RPMI7951 (cell line): ENCODE measurements around the gene CD58. TPM values are rescaled to one million over a fixed set of nuclear protein-coding genes. Genes with fewer than 3 reads are reported as not detected.

Experiments
- DNase-seq: peaks from one replicate; pipeline ENCODE4 v3.0.0-alpha.2; 2012; ENCODE audit warnings: low read depth
- total RNA-seq: library from RNA; depleted of rRNA; stranded (reverse); fragments of >200 nt; shearing (Covaris generic); gene quantifications from 2 replicates; pipeline ENCODE4 v1.2.3, GENCODE V29; 2014

The CD58 gene
- total RNA-seq, 1 experiment from 2014 or later, result 111 TPM

- no peak for DNase-seq
Measured at GRCh38 chr1:116540088-116540487, 30.7 kb downstream of the CD58 start.

GRCh38 chr1:116538544-116538943, 32.3 kb downstream of the CD58 start:
- DNase-seq, result peak; percentile 82

- no peak for DNase-seq
Measured at GRCh38 chr1:116537898-116538297, 32.9 kb downstream of the CD58 start.

GRCh38 chr1:116537040-116537831, 33.6 kb downstream of the CD58 start:
- peak; percentile 89 for DNase-seq

- no peak for DNase-seq
Measured at GRCh38 chr1:116534014-116534739, 36.6 kb downstream of the CD58 start.

GRCh38 chr1:116533429-116533820, 37.4 kb downstream of the CD58 start:
- no peak for DNase-seq

- no peak for DNase-seq
Measured at GRCh38 chr1:116532671-116533428, 38.0 kb downstream of the CD58 start.

GRCh38 chr1:116531917-116532316, 38.9 kb downstream of the CD58 start:
- DNase-seq, result no peak

GRCh38 chr1:116529681-116530080, 41.1 kb downstream of the CD58 start:
- DNase-seq, result no peak

GRCh38 chr1:116529199-116529631, 41.6 kb downstream of the CD58 start:
- peak; percentile 97 for DNase-seq

- DNase-seq, result no peak
Measured at GRCh38 chr1:116528329-116529083, 42.3 kb downstream of the CD58 start.

GRCh38 chr1:116525440-116525839, 45.4 kb downstream of the CD58 start:
- DNase-seq, result no peak

GRCh38 chr1:116521186-116521585, 49.6 kb downstream of the CD58 start:
- peak; percentile 84 for DNase-seq

- DNase-seq, result no peak
Measured at GRCh38 chr1:116518400-116518799, 52.4 kb downstream of the CD58 start.

GRCh38 chr1:116516631-116517030, 54.2 kb downstream of the CD58 start:
- DNase-seq, result no peak

GRCh38 chr1:116515702-116516101, 55.1 kb downstream of the CD58 start:
- no peak for DNase-seq

- peak; percentile 90 for DNase-seq
Measured at GRCh38 chr1:116514708-116515525, 55.9 kb downstream of the CD58 start.

GRCh38 chr1:116513956-116514355, 56.9 kb downstream of the CD58 start:
- no peak for DNase-seq

GRCh38 chr1:116511459-116512019, 59.3 kb downstream of the CD58 start:
- DNase-seq, result no peak

GRCh38 chr1:116510361-116510760, 60.5 kb downstream of the CD58 start:
- DNase-seq, result peak; percentile 84
